ENCODE measurements around the gene SBK1.
"Not testable (repeated sequence)": the region's sequence is repeated elsewhere in the genome, so short reads cannot be mapped to it uniquely, and the experiment has no call there.

GRCh38 chr16:28335678-28336077 lies 43.4 kb downstream of the SBK1 start:
- not testable (repeated sequence) for TF ChIP-seq CTCF (IDR thresholded peaks at IDR 0.05 in 4 of 5, conservative IDR thresholded peaks at IDR 0.05 in 1 of 5); POLR2A (IDR thresholded peaks at IDR 0.05)
